Adrenal gland (tissue), 12 donors: ENCODE data around the gene PSMD2. TPM values are rescaled to one million over a fixed set of nuclear protein-coding genes. Genes with fewer than 3 reads are reported as not detected.

Experiments
- DNase-seq, 7 donors: peaks; one replicate each; pipeline ENCODE4 v3.0.0-alpha.2; 2019 to 2020
- H3K27ac ChIP-seq, 5 donors: fragments of 200-600 bp; sonication (generic) in 4 of 5; 1 replicate in 3 of 5; 2 replicates in 2 of 5; pipeline versions ENCODE4 v1.5.1 to v1.8.0; 2016 to 2020; ENCODE audit warnings: mild to moderate bottlenecking in 1 of 5
- H3K27me3 ChIP-seq: fragments of 200-600 bp; 2 replicates; pipeline ENCODE4 v1.8.0; 2021
- H3K36me3 ChIP-seq, 2 donors: fragments of 200-600 bp; replicated peaks in 1 of 2; 1 replicate in 1 of 2; 2 replicates in 1 of 2; pipeline versions ENCODE4 v1.5.1 to v1.8.0; 2018 to 2022
- H3K4me1 ChIP-seq, 2 donors: fragments of 200-600 bp; replicated peaks in 1 of 2; 1 replicate in 1 of 2; 2 replicates in 1 of 2; pipeline versions ENCODE4 v1.5.1 to v1.8.0; 2018 to 2021
- H3K4me3 ChIP-seq, 4 donors: fragments of 200-600 bp; sonication (generic) in 3 of 4; one replicate each; pipeline ENCODE4 v1.5.1; 2016 to 2018
- H3K9me3 ChIP-seq, 3 donors: fragments of 200-600 bp; sonication (generic) in 1 of 3; replicated peaks in 1 of 3; 1 replicate in 2 of 3; 2 replicates in 1 of 3; pipeline versions ENCODE4 v1.5.1 to v1.8.0; 2016 to 2021
- POLR2A ChIP-seq, 2 donors: fragments of 450-650 bp; IDR thresholded peaks; one replicate each; pipeline ENCODE4 v1.6.1; 2017; ENCODE audit warnings: antibody characterized with exemption in 2 of 2, mild to moderate bottlenecking in 2 of 2, moderate library complexity in 1 of 2
- WGBS, 4 donors: extraction: QIAGEN DNeasy Blood & Tissue Kit in 2 of 4; methylation state at CpG; one replicate each; pipeline versions ENCODE4 v1.1.5 to v1.1.7; 2013 to 2017; 5-methylcytosine and 5-hydroxymethylcytosine counted together
- intact Hi-C, 2 donors: fragments of 100-400 bp; cut with DNase I; formaldehyde crosslinking; loops; one replicate each; pipeline versions ENCODE4 v1.14.1 to v1.15.0; 2022 to 2023
- polyA plus RNA-seq, 3 donors: library from polyadenylated mRNA; stranded (reverse); fragments of 200-250 nt in 2 of 3; fragments of 350-450 nt in 1 of 3; fragmentation: Illumina TruSeq in 1 of 3; extraction: RNeasy Lipid Tissue Mini Kit (QIAGEN cat#74804) in 1 of 3; gene quantifications; one replicate each; pipeline ENCODE4 v1.2.3, GENCODE V29; 2013 to 2014
- total RNA-seq, 9 donors: library from RNA; depleted of rRNA in 4 of 9; stranded (reverse); fragments of >200 nt in 4 of 9; fragments of 120-200 nt in 1 of 9; fragmentation: NEBNext Ultra II Directional in 1 of 9; extraction: Animal tissue kit (Norgen Biotek cat#: 25700) in 1 of 9; gene quantifications; one replicate each; pipeline versions ENCODE4 v1.1.0 to v1.2.4, GENCODE V29; 2013 to 2023
- TF ChIP-seq, protein P1 (sequence below), 6 experiments: fragments of 450-650 bp in 4 of 6; fragments of 200-600 bp in 2 of 6; sonication (generic) in 1 of 6; IDR thresholded peaks; 1 replicate in 5 of 6; 2 replicates in 1 of 6; pipeline versions ENCODE4 v1.5.1 to v1.8.0; 2016 to 2021; ENCODE audit warnings: antibody characterized with exemption in 6 of 6, mild to moderate bottlenecking in 2 of 6, moderate library complexity in 1 of 6
- donor health status: healthy with polysubstance abuse.
- donor health status: Bipolar disorder and iron deficiency.
- donor health status: DM: yes; HTN: yes; CAD: no.
- donor health status: DM: no; HTN: no; CAD: no.
- donor health status: DM: no; HTN: no; CAD: no.
- donor health status: DM: yes; HTN: yes; CAD: no.

The PSMD2 gene
- total and polyA plus RNA-seq, 12 donors = 65.1 to 412 (median 235) TPM

DNA sequence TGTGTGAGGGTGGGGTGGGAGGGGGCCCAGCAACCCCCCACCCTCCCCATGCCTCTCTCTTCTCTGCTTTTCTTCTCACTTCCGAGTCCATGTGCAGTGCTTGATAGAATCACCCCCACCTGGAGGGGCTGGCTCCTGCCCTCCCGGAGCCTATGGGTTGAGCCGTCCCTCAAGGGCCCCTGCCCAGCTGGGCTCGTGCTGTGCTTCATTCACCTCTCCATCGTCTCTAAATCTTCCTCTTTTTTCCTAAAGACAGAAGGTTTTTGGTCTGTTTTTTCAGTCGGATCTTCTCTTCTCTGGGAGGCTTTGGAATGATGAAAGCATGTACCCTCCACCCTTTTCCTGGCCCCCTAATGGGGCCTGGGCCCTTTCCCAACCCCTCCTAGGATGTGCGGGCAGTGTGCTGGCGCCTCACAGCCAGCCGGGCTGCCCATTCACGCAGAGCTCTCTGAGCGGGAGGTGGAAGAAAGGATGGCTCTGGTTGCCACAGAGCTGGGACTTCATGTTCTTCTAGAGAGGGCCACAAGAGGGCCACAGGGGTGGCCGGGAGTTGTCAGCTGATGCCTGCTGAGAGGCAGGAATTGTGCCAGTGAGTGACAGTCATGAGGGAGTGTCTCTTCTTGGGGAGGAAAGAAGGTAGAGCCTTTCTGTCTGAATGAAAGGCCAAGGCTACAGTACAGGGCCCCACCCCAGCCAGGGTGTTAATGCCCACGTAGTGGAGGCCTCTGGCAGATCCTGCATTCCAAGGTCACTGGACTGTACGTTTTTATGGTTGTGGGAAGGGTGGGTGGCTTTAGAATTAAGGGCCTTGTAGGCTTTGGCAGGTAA lies 46.5 kb downstream of the PSMD2 start:
- TF ChIP-seq, protein P1, sequence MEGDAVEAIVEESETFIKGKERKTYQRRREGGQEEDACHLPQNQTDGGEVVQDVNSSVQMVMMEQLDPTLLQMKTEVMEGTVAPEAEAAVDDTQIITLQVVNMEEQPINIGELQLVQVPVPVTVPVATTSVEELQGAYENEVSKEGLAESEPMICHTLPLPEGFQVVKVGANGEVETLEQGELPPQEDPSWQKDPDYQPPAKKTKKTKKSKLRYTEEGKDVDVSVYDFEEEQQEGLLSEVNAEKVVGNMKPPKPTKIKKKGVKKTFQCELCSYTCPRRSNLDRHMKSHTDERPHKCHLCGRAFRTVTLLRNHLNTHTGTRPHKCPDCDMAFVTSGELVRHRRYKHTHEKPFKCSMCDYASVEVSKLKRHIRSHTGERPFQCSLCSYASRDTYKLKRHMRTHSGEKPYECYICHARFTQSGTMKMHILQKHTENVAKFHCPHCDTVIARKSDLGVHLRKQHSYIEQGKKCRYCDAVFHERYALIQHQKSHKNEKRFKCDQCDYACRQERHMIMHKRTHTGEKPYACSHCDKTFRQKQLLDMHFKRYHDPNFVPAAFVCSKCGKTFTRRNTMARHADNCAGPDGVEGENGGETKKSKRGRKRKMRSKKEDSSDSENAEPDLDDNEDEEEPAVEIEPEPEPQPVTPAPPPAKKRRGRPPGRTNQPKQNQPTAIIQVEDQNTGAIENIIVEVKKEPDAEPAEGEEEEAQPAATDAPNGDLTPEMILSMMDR (IDR thresholded peaks at IDR 0.05) = peak; percentile 36 to 75 (median 70)
- peak in 1 of 2 donors; percentile 64 for TF ChIP-seq POLR2A (IDR thresholded peaks at IDR 0.05)
- H3K27me3 ChIP-seq = no peaks in the 10 kb centered on the region
- H3K4me3 ChIP-seq = no peak overlapping the region
- WGBS, 4 donors = 21 to 37% (median 32%) methylated on average over 13 to 14 of the region's 14 CpGs
- H3K36me3 ChIP-seq = peaks cover 0 to 36% of the 10 kb centered on the region in 2 donors
- peak; percentile 82 to 96 (median 94) for DNase-seq
- H3K27ac ChIP-seq = peak overlapping the region in 4 of 5 donors; percentile 6 to 84 (median 59)
- intact Hi-C loops = no loop called here
- no peaks in the 10 kb centered on the region for H3K9me3 ChIP-seq
- peaks cover 6 to 15% of the 10 kb centered on the region in 2 donors for H3K4me1 ChIP-seq

DNA sequence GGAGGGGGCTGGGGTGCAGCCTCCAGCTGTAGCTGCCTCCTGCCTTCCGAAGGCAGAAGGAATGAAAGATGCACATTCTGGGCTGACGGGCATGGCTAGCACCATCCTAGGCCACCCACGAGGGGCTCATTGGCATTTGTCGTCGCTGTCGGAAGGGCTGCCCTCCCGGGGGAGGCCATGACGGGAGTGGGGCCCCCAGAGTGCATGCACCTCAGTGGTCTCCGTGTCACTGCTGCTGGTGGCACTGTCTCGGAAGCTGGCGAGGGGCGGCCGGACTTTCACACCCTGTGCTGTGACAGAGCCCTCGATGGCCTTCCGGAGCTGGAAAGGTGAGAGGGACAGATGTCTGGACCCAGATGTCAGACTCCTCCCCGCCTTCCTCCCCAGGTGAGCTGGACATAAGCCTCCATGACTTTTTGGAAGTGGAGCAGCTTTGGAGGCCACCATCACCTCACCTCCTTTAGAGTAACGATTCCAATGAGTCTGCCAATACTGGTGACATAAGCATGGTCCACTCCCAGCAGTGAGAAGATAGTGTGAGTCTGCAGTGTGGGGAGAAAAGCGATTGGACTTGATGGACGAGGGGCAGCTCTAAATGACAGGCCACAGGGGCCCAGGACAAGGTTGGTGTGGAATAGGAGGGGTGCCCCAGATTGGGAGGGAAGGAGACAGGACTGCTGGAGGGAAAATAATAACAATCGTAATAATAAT lies 47.6 kb downstream of the PSMD2 start:
- no peak for TF ChIP-seq POLR2A (IDR thresholded peaks at IDR 0.05)
- TF ChIP-seq, protein P1 (IDR thresholded peaks at IDR 0.05) = no peak
- peak in 1 of 7 donors; percentile 33 for DNase-seq
- Histone ChIP-seq H3K9me3 (no peaks in the 10 kb centered on the region), H3K4me1 (peaks cover 6 to 26% of the 10 kb centered on the region in 2 donors), H3K4me3 (no peak overlapping the region), H3K27me3 (no peaks in the 10 kb centered on the region), H3K36me3 (peaks cover 0 to 32% of the 10 kb centered on the region in 2 donors), H3K27ac (peak overlapping the region in 3 of 5 donors; percentile 22 to 84 (median 45))
- intact Hi-C loops = no loop called here
- 85 to 91% (median 90%) methylated on average over 9 to 20 of the region's 20 CpGs for WGBS, 4 donors

DNA sequence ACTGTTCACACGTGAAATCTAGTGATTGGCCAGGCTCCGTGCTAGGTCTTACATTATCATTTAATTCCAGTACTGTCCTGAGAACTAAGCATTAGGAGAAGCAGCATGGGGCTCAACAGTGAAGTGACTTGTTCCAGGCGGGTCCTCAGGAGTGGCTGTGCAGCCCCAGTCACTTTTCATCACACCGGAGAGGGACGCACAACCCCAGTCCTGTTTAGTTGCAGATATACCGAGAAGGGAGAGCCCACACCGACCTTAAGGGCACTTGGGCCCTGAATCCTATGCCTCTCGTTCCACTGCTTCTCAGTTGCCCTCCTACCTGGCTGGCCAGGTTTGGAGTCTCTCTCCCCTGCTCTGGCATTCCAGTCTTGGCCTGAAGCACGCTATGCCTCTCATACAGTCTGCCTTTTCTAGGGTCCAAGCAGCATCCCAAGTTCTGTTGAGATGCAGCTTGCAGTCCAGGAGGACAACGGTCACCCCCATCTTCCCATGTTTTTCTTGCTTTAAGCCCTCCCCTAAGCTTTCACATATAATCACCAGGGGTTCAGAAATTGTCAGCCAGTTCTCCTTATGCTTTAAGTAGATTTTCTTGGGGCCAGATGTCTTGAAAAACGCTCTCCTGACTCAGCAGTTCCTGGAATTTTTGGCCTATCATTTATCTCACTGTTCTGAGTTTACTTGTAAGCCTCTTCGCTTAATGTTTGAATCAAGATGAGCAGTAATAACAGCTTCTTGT lies 48.4 kb downstream of the PSMD2 start:
- H3K27ac ChIP-seq = peak overlapping the region in 2 of 5 donors; percentile 30 to 84
- peaks cover 0 to 23% of the 10 kb centered on the region in 2 donors for H3K36me3 ChIP-seq
- TF ChIP-seq, protein P1 (IDR thresholded peaks at IDR 0.05) = no peak
- no peak for TF ChIP-seq POLR2A (IDR thresholded peaks at IDR 0.05)
- intact Hi-C loops = no loop called here
- H3K4me1 ChIP-seq = peaks cover 6 to 31% of the 10 kb centered on the region in 2 donors
- H3K4me3 ChIP-seq = no peak overlapping the region
- 73 to 80% (median 76%) methylated on average over 12 of the region's 12 CpGs for WGBS, 4 donors
- DNase-seq = no peak
- no peaks in the 10 kb centered on the region for H3K27me3 ChIP-seq
- no peaks in the 10 kb centered on the region for H3K9me3 ChIP-seq

DNA sequence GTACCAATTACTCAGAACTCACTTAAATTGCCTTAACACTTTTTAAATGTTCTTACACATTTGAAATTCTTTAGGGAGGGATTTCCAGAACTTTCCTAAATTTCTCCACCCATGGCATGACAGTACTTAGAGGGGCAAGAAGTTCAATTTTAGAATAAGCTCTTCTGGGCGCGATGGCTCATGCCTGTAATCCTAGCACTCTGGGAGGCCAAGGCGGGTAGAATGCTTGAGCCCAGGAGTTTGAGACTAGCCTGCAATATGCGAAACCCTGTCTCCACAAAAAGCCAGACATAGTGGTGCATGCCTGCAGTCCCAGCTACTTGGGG lies 49.0 kb downstream of the PSMD2 start:
- H3K4me1 ChIP-seq = peaks cover 6 to 31% of the 10 kb centered on the region in 2 donors
- peaks cover 0 to 18% of the 10 kb centered on the region in 2 donors for H3K36me3 ChIP-seq
- no peaks in the 10 kb centered on the region for H3K27me3 ChIP-seq
- TF ChIP-seq, protein P1 (IDR thresholded peaks at IDR 0.05) = no peak
- TF ChIP-seq POLR2A (IDR thresholded peaks at IDR 0.05) = no peak
- H3K27ac ChIP-seq = no peak overlapping the region
- DNase-seq = no peak
- intact Hi-C loops = no loop called here
- H3K4me3 ChIP-seq = no peak overlapping the region
- 79 to 94% (median 90%) methylated on average over 3 to 4 of the region's 4 CpGs for WGBS, 4 donors
- no peaks in the 10 kb centered on the region for H3K9me3 ChIP-seq
